HepG2 (cell line): ENCODE data around the gene METRN. TPM values are rescaled to one million over a fixed set of nuclear protein-coding genes. Genes with fewer than 3 reads are reported as not detected.

ENCODE experiments used
- ARID4A ChIP-seq: sonication (generic); formaldehyde crosslinking; IDR thresholded peaks from 2 replicates; pipeline ENCODE4 v1.5.0; 2020; ENCODE audit warnings: mild to moderate bottlenecking, missing genetic modification reagents, borderline replicate concordance
- ATAD3A ChIP-seq: sonication (generic); formaldehyde crosslinking; IDR thresholded peaks from 2 replicates; pipeline ENCODE4 v1.4.0; 2020; ENCODE audit warnings: missing genetic modification reagents
- GRHL1 ChIP-seq: sonication (generic); formaldehyde crosslinking; conservative IDR thresholded peaks from 2 replicates; pipeline ENCODE4 v1.8.0; 2022; ENCODE audit warnings: missing genetic modification reagents
- HDAC1 ChIP-seq: sonication (generic); formaldehyde crosslinking; IDR thresholded peaks from 2 replicates; pipeline ENCODE4 v1.5.1; 2020; ENCODE audit warnings: mild to moderate bottlenecking, missing genetic modification reagents
- HOXA3 ChIP-seq: sonication (generic); formaldehyde crosslinking; IDR thresholded peaks from 2 replicates; pipeline ENCODE4 v1.5.0; 2020; ENCODE audit warnings: missing genetic modification reagents
- HOXA5 ChIP-seq: sonication (generic); formaldehyde crosslinking; IDR thresholded peaks from 2 replicates; pipeline ENCODE4 v1.4.0; 2020; ENCODE audit warnings: missing genetic modification reagents
- KDM5B ChIP-seq: sonication (generic); formaldehyde crosslinking; IDR thresholded peaks from 2 replicates; pipeline ENCODE4 v1.4.0; 2020; ENCODE audit warnings: missing genetic modification reagents, mild to moderate bottlenecking, borderline replicate concordance
- KLF16 ChIP-seq, 2 experiments: sonication (generic) in 1 of 2; formaldehyde crosslinking in 1 of 2; IDR thresholded peaks; 2 replicates each; pipeline versions ENCODE4 v1.6.1 to v1.8.0; 2016 to 2023; ENCODE audit warnings: missing genetic modification reagents in 2 of 2, missing compliant biosample characterization in 1 of 2
- MTA1 ChIP-seq: sonication (generic); formaldehyde crosslinking; IDR thresholded peaks from 2 replicates; pipeline ENCODE4 v1.4.0; 2020; ENCODE audit warnings: missing genetic modification reagents, mild to moderate bottlenecking, borderline replicate concordance
- MTA3 ChIP-seq: sonication (generic); formaldehyde crosslinking; IDR thresholded peaks from 2 replicates; pipeline ENCODE4 v1.4.0; 2020; ENCODE audit warnings: missing genetic modification reagents
- MYNN ChIP-seq: sonication (generic); formaldehyde crosslinking; IDR thresholded peaks from 2 replicates; pipeline ENCODE4 v1.4.0; 2020; ENCODE audit warnings: mild to moderate bottlenecking, low read depth, missing genetic modification reagents
- PPARG ChIP-seq: conservative IDR thresholded peaks from 2 replicates; pipeline ENCODE4 v1.6.1; 2016; ENCODE audit warnings: missing biosample characterization, missing genetic modification reagents
- RFXAP ChIP-seq: sonication (generic); formaldehyde crosslinking; IDR thresholded peaks from 2 replicates; pipeline ENCODE4 v1.4.0; 2020; ENCODE audit warnings: missing genetic modification reagents, borderline replicate concordance
- THYN1 ChIP-seq: sonication (generic); formaldehyde crosslinking; IDR thresholded peaks from 2 replicates; pipeline ENCODE4 v1.8.1; 2023; ENCODE audit warnings: low read depth, mild to moderate bottlenecking, moderate library complexity, missing genetic modification reagents, borderline replicate concordance
- ZBTB33 ChIP-seq: sonication (generic); formaldehyde crosslinking; IDR thresholded peaks from 2 replicates; pipeline ENCODE4 v1.4.0; 2020; ENCODE audit warnings: missing genetic modification reagents
- ZMYM3 ChIP-seq: sonication (generic); formaldehyde crosslinking; IDR thresholded peaks from 2 replicates; pipeline ENCODE4 v1.5.1; 2020; ENCODE audit warnings: mild to moderate bottlenecking, missing genetic modification reagents
- ZNF136 ChIP-seq: sonication (generic); formaldehyde crosslinking; IDR thresholded peaks from 2 replicates; pipeline ENCODE4 v1.8.1; 2022; ENCODE audit warnings: low read depth, mild to moderate bottlenecking, moderate library complexity, missing genetic modification reagents
- ZNF605 ChIP-seq: sonication (generic); formaldehyde crosslinking; IDR thresholded peaks from 2 replicates; pipeline ENCODE4 v1.8.0; 2022; ENCODE audit warnings: mild to moderate bottlenecking, missing genetic modification reagents
- ZNF639 ChIP-seq: conservative IDR thresholded peaks from 2 replicates; pipeline ENCODE4 v1.6.1; 2018; ENCODE audit warnings: missing genetic modification reagents
- ZSCAN21 ChIP-seq: sonication (generic); formaldehyde crosslinking; IDR thresholded peaks from 2 replicates; pipeline ENCODE4 v1.8.0; 2022; ENCODE audit warnings: mild to moderate bottlenecking, missing genetic modification reagents, moderate library complexity, borderline replicate concordance
- polyA plus RNA-seq, 8 experiments: library from polyadenylated mRNA; depleted of rRNA in 3 of 8; stranded (reverse) in 7 of 8; unstranded in 1 of 8; fragments of >200 nt; fragmentation: Illumina TruSeq in 4 of 8; extraction: Trizol in 4 of 8; gene quantifications; 2 replicates each; pipeline versions ENCODE4 v1.2.1 to v1.2.3, GENCODE V29; 2011 to 2016; ENCODE audit warnings: low read depth in 4 of 8, missing spikeins in 1 of 8, mixed read lengths in 1 of 8; ENCODE audit not compliant: insufficient read depth in 1 of 8
- total RNA-seq, 5 experiments: library from RNA; depleted of rRNA; stranded (reverse); fragments of >200 nt; fragmentation: Illumina TruSeq; extraction: Trizol; gene quantifications; 2 replicates each; pipeline ENCODE4 v1.2.3, GENCODE V29; 2016; ENCODE audit warnings: low read depth in 1 of 5

METRN gene
- total and polyA plus RNA-seq, 2 of the 13 experiments (the other 11 are each of a cell fraction or from before 2014, with no cell fraction given): 25.5 to 46.1 TPM

GRCh38 chr16:680967-681745, 33.8 kb upstream of the METRN start (continued):
- TF ChIP-seq ZSCAN21 (CRISPR knock-in tag): peak; percentile 64; the same call in 1 of the 2 replicates
- no peak for TF ChIP-seq THYN1 (CRISPR knock-in tag)
- TF ChIP-seq KDM5B: peak; percentile 51; the same call in 1 of the 2 replicates
- TF ChIP-seq KLF16 (CRISPR knock-in tag; IDR thresholded peaks at IDR 0.05): peak in 1 of 2 experiments; percentile 26; a peak in 1 of 4 replicates
- no peak for TF ChIP-seq GRHL1 (CRISPR knock-in tag)
- TF ChIP-seq ZNF639: no peak
- no peak for TF ChIP-seq PPARG (CRISPR knock-in tag)
- TF ChIP-seq RFXAP: no peak
- TF ChIP-seq ZNF605 (CRISPR knock-in tag): no peak
- TF ChIP-seq ZMYM3 (CRISPR knock-in tag): no peak
- TF ChIP-seq MTA3 (CRISPR knock-in tag): no peak
- TF ChIP-seq MYNN (CRISPR knock-in tag): no peak
- peak; percentile 60; the same call in 1 of the 2 replicates for TF ChIP-seq HDAC1
- TF ChIP-seq ATAD3A (CRISPR knock-in tag): no peak
- no peak for TF ChIP-seq ZNF136 (CRISPR knock-in tag)
- peak; percentile 11; the same call in 1 of the 2 replicates for TF ChIP-seq MTA1
- peak; percentile 53; the same call in 1 of the 2 replicates for TF ChIP-seq HOXA3
- 0 out of 2 replicates have a peak, but pooled peaks have one; percentile 61 for TF ChIP-seq ARID4A (CRISPR knock-in tag)
- no peak for TF ChIP-seq HOXA5
- TF ChIP-seq ZBTB33: no peak; the same call in 1 of the 2 replicates
